Germinal center (tissue), 1 donor: ENCODE measurements around the gene CHCHD5.
"Not testable (repeated sequence)": the region's sequence is repeated elsewhere in the genome, so short reads cannot be mapped to it uniquely, and the experiment has no call there.

Source experiments
- DNase-seq: peaks from one replicate; pipeline ENCODE4 v3.0.0; 2012; ENCODE audit warnings: mixed read lengths, low spot score

CHCHD5 gene

DNA sequence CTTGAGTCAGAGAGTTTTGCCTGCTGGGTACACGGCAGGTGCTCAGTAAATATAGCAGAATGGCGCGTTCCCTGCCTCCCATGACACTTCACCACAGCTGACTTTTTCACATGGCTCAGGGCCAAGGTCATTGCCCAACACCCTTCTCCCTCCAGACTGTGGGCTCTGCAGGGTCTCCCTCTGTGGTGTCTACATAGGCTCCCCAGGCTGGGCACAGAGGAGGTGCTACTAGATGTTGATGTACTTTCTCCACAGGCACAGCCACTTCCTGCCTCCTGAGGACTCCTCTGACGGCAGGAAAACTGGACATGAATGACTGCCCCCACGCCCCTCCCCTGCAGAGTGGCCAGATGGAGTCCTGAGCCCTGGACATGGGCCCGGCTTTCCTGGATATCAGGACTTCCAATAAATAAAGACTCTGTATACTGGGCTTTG is 4.2 kb downstream of the CHCHD5 start:
- no peak for DNase-seq

DNA sequence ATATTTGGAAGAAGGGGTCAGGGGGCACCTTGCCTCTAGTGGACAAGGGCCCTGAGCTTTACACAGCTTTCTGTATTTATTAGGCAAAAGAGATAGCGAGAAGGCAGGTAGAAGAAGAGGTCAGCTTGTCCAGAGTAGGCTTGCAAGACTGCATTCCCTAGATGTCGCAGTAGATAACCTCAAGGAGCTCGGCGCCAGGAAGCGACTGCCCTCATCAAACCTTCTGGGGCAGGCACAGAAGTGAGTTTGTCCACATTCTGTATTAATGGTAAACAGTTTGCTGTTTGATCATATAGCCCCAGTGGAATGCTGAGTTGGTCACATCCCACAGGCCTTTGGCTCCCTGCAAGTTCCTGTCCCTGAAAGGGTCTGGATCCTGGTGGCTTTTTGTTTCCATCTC is 7.0 kb downstream of the CHCHD5 start:
- DNase-seq: no peak

GRCh38 chr2:112593736-112594135 is 9.3 kb downstream of the CHCHD5 start:
- no peak for DNase-seq

GRCh38 chr2:112597537-112598322 is 13.3 kb downstream of the CHCHD5 start:
- no peak for DNase-seq

- DNase-seq: no peak
Observed at GRCh38 chr2:112600634-112601033, 16.2 kb downstream of the CHCHD5 start.

- no peak for DNase-seq
Observed at GRCh38 chr2:112601754-112602153, 17.3 kb downstream of the CHCHD5 start.

GRCh38 chr2:112602917-112603316 is 18.5 kb downstream of the CHCHD5 start:
- no peak for DNase-seq

DNA sequence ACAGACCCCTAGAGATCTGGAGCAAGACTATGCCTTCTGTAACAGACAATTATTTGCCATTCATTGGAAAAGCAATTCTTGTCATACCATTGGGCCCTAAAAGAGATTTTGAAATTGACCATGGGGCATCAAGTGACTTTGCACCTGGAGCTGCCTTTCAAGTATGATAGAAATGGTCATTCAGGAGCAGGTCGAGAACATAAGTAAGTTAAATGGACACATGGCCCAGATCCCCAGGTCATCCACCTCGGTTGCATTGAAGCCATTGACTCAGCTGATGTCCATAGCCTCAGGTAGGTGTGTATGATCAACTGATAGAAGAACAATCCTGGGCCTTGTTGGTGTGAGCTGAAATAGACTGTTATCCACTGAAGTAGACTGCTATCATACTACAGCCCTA is 19.3 kb downstream of the CHCHD5 start:
- DNase-seq: no peak

GRCh38 chr2:112604952-112605351 is 20.5 kb downstream of the CHCHD5 start:
- DNase-seq: no peak

GRCh38 chr2:112605926-112606325 is 21.5 kb downstream of the CHCHD5 start:
- no peak for DNase-seq

GRCh38 chr2:112606547-112606946 is 22.1 kb downstream of the CHCHD5 start:
- no peak for DNase-seq

DNA sequence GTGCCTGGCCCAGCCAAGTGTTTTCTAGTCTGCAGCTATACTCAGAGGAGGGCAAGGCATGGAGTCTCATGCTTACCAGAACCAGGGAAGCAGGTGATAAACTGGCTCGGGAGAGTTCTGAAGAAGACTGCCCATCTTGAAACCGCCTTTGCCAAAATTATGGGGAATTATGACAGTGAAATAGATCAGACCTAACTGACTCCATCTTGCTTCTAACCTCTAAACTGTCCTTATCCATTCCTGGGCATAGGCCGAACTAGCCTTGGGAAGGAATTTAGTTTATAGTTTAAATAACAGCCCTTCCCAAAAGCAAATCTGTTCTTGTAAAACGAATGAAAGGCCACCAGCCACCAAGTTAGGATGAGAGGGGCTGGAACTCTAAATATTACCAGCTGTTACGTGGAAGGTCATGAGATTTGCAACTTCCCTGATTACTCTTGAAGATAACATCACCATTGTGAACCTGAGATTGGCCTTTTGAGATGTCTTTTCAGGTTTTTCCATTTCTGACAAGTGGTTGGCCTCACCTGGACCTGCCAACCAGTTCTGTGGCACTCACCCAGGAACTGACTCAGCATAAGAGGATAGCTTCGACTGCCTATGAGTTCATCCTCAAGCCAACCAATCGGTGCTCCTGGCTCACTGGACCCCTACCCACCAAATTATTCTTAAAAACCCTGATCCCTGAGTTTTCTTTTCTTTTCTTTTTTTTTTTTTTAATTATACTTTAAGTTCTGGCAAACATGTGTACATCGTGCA is 23.4 kb downstream of the CHCHD5 start:
- no peak for DNase-seq

GRCh38 chr2:112609320-112609719 is 24.9 kb downstream of the CHCHD5 start:
- not testable (repeated sequence) for DNase-seq

- not testable (repeated sequence) for DNase-seq
Observed at GRCh38 chr2:112612283-112612682, 27.9 kb downstream of the CHCHD5 start.

DNA sequence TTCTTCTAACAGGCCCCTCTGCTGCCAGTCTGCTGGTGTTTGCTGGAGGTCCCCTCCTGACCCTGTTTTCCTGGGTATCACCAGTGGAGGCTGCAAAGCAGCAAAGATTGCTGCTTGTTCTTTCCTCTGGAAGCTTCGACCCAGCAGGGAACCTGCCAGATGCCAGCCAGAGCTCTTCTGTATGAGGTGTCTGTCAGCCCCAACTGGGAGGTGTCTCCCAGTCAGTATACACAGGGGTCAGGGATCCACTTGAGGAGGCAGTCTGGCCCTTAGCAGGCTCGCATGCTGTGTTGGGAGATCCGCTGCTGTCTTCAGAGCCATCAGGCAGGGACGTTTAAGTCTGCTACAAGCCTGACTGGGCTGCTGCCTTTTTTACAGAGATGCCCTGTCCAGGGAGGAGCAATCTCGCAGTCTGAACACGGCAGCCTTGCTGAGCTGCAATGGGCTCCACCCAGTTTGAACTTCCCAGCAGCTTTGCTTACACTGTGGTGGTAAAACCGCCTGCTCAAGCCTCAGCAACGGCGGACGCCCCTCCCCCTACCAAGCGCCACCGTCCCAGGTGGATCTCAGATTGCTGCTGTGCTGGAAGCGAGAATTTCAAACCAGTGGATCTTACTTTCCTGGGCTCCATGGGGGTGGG is 29.9 kb downstream of the CHCHD5 start:
- DNase-seq: no peak

GRCh38 chr2:112615051-112615450 is 30.6 kb downstream of the CHCHD5 start:
- DNase-seq: no peak

DNA sequence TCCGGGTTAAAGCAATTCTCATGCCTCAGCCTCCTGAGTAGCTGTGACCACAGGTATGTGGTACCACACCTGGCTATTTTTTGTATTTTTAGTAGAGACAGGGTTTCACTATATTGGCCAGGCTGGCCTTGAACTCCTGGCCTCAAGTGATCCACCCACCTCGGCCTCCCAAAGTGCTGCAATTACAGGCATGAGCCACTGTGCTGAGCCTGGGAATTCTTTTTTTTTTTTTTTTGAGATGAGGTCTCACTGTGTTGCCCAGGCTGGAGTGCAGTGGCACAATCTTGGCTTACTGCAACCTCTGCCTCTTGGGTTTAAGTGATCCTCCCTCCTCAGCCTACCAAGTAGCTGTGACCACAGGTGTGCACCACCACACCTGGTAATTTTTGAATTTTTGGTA is 31.4 kb downstream of the CHCHD5 start:
- not testable (repeated sequence) for DNase-seq

DNA sequence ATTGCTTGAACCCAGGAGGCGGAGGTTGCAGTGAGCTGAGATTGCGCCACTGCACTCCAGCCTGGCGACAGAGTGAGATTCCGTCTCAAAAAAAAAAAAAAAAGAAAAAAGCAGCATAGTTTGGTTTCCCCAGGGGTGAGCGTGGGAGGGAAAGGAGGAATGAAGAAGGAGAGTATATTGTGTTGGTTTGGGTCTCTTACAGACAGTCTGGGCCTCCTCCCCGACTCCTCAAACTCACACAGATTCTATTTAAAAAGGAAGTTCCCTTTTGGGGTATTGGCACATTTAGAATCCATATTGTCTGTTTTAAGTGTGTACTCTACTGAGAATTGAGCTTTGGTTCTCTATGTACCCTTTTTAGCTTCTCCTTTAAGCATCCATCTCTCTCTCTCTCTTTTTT is 34.0 kb downstream of the CHCHD5 start:
- DNase-seq: no peak

DNA sequence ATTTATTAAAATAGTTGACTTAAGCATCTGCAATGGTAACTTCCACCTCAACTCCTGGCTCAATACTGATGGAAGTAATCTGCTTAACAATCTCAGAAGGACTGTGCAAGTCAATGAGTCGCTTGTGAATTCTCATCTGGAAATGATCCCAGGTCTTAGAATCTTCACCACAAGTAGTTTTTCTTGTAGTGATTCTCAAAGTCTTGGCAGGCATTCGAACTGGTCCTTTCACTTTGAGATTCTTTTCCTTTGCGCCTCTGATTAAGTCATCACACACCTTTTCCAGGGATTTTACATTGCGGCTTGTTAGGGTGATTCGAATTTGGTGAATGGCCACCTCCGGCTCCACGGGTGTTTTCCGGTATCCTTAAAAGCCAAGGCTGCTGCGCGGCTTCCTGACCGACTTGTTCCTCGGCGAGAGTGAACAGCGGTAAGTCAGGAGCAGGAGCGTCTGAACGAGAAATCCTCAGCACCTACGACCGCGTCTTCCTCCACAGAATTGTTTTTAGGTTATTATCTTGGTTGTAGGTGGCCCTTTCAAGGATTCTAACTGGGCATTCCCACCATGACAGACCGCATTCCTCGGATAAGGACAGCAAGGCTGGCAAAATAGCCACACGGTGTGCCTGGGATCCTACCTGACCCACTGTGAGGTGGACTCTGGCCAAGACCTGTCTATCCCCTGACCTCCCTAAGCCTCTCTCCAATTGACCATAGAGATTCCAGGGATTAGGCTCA is 37.5 kb downstream of the CHCHD5 start:
- no peak for DNase-seq

GRCh38 chr2:112622528-112622849 is 38.1 kb downstream of the CHCHD5 start:
- DNase-seq: no peak

DNA sequence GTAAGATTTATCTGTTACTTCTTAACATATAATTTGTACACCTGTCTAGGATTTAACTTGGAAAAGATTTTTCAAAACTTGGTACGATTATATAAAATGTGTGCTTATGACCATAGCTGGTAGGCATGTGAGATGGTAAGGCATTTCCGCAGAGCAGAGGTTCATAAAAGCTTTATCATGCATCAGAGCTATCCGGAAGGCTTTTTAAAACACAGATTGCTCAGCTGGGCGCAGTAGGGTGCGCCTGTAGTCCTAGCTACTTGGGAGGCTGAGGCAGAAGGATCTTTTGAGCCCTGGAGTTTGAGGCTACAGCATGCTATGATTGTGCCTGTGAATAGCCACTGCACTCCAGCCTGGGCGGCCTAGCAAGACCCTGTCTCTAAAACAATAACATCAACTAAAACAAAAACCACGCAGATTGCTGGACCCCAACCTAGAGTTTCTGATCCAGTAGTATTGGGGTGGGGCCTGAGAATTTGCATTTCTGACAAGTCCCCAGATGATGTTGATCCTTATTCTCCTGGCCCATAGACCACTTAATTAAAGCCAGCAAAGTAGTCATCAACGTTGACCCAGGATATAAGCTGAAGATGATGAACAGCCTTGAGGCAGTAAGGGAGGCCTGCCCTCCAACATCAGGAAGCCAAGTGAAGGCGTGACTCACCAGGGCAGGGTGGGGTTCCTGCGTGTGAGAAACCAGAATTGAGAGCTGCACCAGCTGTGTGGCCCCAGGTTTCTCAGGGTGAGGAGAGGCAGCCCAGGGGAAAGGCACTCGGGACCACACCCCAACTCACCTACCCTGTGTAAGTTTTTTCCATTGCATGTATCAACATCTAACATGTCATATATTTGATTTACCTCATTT is 39.7 kb downstream of the CHCHD5 start:
- DNase-seq: no peak
